NCI-H774 (cell line): ENCODE measurements around the gene AAMP.

Experiments
- DNase-seq: peaks from one replicate; lab custom pipeline; 2025; lab: John Stamatoyannopoulos, UW

AAMP gene

GRCh38 chr2:218221000-218221399, 48.9 kb downstream of the AAMP start:
- no peak for DNase-seq

DNA sequence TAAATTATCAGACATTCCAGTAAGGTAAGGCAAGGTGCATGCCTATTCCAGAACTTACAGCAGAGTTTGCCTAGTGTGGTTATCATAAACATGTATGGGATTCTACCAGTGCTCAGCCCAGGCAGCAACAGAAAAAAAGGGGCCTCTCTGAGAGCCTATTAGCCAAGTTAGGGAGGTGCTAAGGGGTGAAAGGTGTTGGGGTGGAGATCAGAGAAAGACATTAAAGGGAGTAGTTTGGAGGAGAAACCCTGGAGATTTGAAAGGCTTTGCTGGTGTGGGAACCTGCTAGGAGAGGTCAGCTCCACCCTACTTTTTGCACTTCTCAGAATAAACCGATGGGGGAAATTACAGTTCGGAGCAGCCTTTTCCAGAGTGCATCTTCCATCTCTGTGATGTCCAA, 50.0 kb downstream of the AAMP start:
- no peak for DNase-seq

- no peak for DNase-seq
Measured at GRCh38 chr2:218218268-218219185, 51.4 kb downstream of the AAMP start.

DNA sequence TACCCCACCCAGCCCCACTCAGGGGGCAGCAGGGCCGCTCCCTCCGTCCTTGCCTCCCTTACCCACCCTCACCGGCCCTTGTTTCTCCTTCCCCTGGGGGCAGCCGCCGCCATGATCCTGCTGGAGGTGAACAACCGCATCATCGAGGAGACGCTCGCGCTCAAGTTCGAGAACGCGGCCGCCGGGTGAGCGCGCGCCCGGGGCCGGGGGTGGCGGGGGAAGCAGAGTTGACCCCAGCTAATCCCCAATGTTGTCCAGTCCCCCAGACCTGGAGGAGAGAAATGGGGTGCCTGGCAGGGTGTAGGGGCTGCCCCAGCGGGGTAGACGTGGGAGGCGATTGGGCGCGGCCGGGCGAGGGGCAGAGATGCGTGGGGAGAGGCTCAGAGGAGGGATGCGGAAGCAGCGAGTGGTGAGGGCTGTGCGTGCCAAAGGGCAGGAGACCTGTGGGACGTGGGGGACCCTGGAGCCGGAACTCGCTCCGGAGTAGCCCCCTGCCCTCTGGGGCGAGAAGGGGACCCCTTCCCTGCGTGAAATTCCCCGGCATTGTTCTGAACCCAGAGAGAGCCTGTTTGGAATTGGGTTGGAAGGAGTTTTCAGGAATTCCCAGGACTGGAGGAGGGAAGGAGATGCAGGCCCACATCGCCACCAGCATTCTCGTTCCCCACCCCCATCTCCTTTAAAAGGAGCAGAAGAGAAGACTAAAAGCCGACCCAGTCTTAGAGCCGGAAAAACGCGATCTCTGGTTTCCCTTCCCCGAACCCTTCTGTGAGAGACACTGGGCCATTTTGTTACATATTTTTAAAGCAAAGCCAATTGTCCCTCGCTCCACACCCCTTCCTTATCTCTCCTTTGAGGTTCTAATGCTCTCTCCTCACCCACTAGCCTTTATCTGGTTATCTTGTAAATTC, 52.3 kb downstream of the AAMP start:
- no peak for DNase-seq

- peak; percentile 94 for DNase-seq
Measured at GRCh38 chr2:218216674-218217359, 53.1 kb downstream of the AAMP start, which contains the start of gene ARPC2. ARPC2 (plus strand) TSS chr2:218217189; CDS start chr2:218217471, 282 bp downstream.

- no peak for DNase-seq
Measured at GRCh38 chr2:218216336-218216673, 53.6 kb downstream of the AAMP start.
